NCI-H2227 treated with DMSO at 0.1 percent for 48 hours (cell line): ENCODE data around the gene OSBPL6.

Experiments
- DNase-seq: peaks from one replicate; lab custom pipeline; 2025; lab: John Stamatoyannopoulos, UW

OSBPL6 gene

GRCh38 chr2:178238750-178239149, 44.4 kb downstream of the OSBPL6 start:
- DNase-seq = no peak

- DNase-seq = peak; percentile 71
Observed at GRCh38 chr2:178241844-178242551, 47.7 kb downstream of the OSBPL6 start.

GRCh38 chr2:178242552-178242883, 48.2 kb downstream of the OSBPL6 start:
- DNase-seq = no peak

- DNase-seq = no peak
Observed at GRCh38 chr2:178243961-178244360, 49.6 kb downstream of the OSBPL6 start.

- no peak for DNase-seq
Observed at GRCh38 chr2:178244777-178245176, 50.5 kb downstream of the OSBPL6 start.

GRCh38 chr2:178246696-178247095, 52.4 kb downstream of the OSBPL6 start:
- no peak for DNase-seq

- DNase-seq = no peak
Observed at GRCh38 chr2:178247250-178247649, 52.9 kb downstream of the OSBPL6 start.

GRCh38 chr2:178250429-178250828, 56.1 kb downstream of the OSBPL6 start:
- no peak for DNase-seq

GRCh38 chr2:178251151-178251955, 57.0 kb downstream of the OSBPL6 start:
- no peak for DNase-seq

GRCh38 chr2:178256382-178257042, 62.2 kb downstream of the OSBPL6 start:
- no peak for DNase-seq

- DNase-seq = no peak
Observed at GRCh38 chr2:178257127-178257526, 62.8 kb downstream of the OSBPL6 start.

- no peak for DNase-seq
Observed at GRCh38 chr2:178258916-178259315, 64.6 kb downstream of the OSBPL6 start.

GRCh38 chr2:178263159-178263860, 69.0 kb downstream of the OSBPL6 start:
- no peak for DNase-seq

GRCh38 chr2:178264211-178264610, 69.9 kb downstream of the OSBPL6 start:
- DNase-seq = no peak

- DNase-seq = no peak
Observed at GRCh38 chr2:178265851-178266250, 71.5 kb downstream of the OSBPL6 start.

GRCh38 chr2:178266445-178266844, 72.1 kb downstream of the OSBPL6 start:
- DNase-seq = no peak

GRCh38 chr2:178267660-178268059, 73.3 kb downstream of the OSBPL6 start:
- no peak for DNase-seq

- DNase-seq = no peak
Observed at GRCh38 chr2:178268435-178268834, 74.1 kb downstream of the OSBPL6 start.

GRCh38 chr2:178269438-178270224, 75.3 kb downstream of the OSBPL6 start:
- no peak for DNase-seq

- DNase-seq = no peak
Observed at GRCh38 chr2:178270338-178270737, 76.0 kb downstream of the OSBPL6 start.

- no peak for DNase-seq
Observed at GRCh38 chr2:178271094-178271493, 76.8 kb downstream of the OSBPL6 start.
